Measurements from ENCODE around the gene PCYT2.

Gene PCYT2

GRCh38 chr17:81914103-81914850, 3.1 kb upstream of the PCYT2 start:
- DNase-seq (ENCODE audit: low read depth in 2 of 3, low spot score in 2 of 3), result no peak

GRCh38 chr17:81913394-81914102, 2.3 kb upstream of the PCYT2 start:
- DNase-seq (ENCODE audit: low read depth in 2 of 3, low spot score in 2 of 3), result no peak

- no peak for DNase-seq (ENCODE audit: low read depth in 2 of 3, low spot score in 2 of 3)
Observed at GRCh38 chr17:81912441-81913309, 1.5 kb upstream of the PCYT2 start.

GRCh38 chr17:81911969-81912368, 770 bp upstream of the PCYT2 start:
- DNase-seq (ENCODE audit: low read depth in 2 of 3, low spot score in 2 of 3), result no peak

GRCh38 chr17:81910840-81911276, 341 bp downstream of the PCYT2 start:
- no peak for DNase-seq (ENCODE audit: low read depth in 2 of 3, low spot score in 2 of 3)

- DNase-seq (ENCODE audit: low read depth in 2 of 3, low spot score in 2 of 3), result no peak
Observed at GRCh38 chr17:81909966-81910839, 996 bp downstream of the PCYT2 start.

- DNase-seq (ENCODE audit: low read depth in 2 of 3, low spot score in 2 of 3), result no peak
Observed at GRCh38 chr17:81909231-81909630, 2.0 kb downstream of the PCYT2 start.

GRCh38 chr17:81908793-81909192, 2.4 kb downstream of the PCYT2 start:
- DNase-seq (ENCODE audit: low read depth in 2 of 3, low spot score in 2 of 3), result no peak

- no peak for DNase-seq (ENCODE audit: low read depth in 2 of 3, low spot score in 2 of 3)
Observed at GRCh38 chr17:81907219-81908145, 3.7 kb downstream of the PCYT2 start.

GRCh38 chr17:81906476-81907218, 4.6 kb downstream of the PCYT2 start:
- DNase-seq (ENCODE audit: low read depth in 2 of 3, low spot score in 2 of 3), result no peak

- DNase-seq (ENCODE audit: low read depth in 2 of 3, low spot score in 2 of 3), result no peak
Observed at GRCh38 chr17:81905993-81906392, 5.2 kb downstream of the PCYT2 start.

GRCh38 chr17:81905424-81905875, 5.7 kb downstream of the PCYT2 start:
- DNase-seq (ENCODE audit: low read depth in 2 of 3, low spot score in 2 of 3), result no peak

GRCh38 chr17:81904600-81905423, 6.4 kb downstream of the PCYT2 start:
- no peak for DNase-seq (ENCODE audit: low read depth in 2 of 3, low spot score in 2 of 3)

GRCh38 chr17:81903896-81904599, 7.2 kb downstream of the PCYT2 start:
- no peak for DNase-seq (ENCODE audit: low read depth in 2 of 3, low spot score in 2 of 3)

- DNase-seq (ENCODE audit: low read depth in 2 of 3, low spot score in 2 of 3), result no peak
Observed at GRCh38 chr17:81903415-81903831, 7.8 kb downstream of the PCYT2 start.

- no peak for DNase-seq (ENCODE audit: low read depth in 2 of 3, low spot score in 2 of 3)
Observed at GRCh38 chr17:81902653-81903414, 8.4 kb downstream of the PCYT2 start.

Measured in activated CD8-positive, alpha-beta memory T cell treated with anti-CD3 and anti-CD28 coated beads for 48 hours (primary cell).